C4-2B (cell line): Measurements from ENCODE around the gene ZNF529.
A peak's percentile ranks its signal among the peaks of the same experiment; 100 is the strongest.

Source experiments
- H3K27ac ChIP-seq: fragments of 450-650 bp; 2 replicates; pipeline ENCODE4 v1.5.1; 2017
- CTCF ChIP-seq: fragments of 450-650 bp; conservative IDR thresholded peaks from 2 replicates; pipeline ENCODE4 v1.5.1; 2017; ENCODE audit warnings: mild to moderate bottlenecking
- ZFX ChIP-seq: fragments of 450-650 bp; IDR thresholded peaks from 2 replicates; pipeline ENCODE4 v1.6.1; 2017

Gene ZNF529

DNA sequence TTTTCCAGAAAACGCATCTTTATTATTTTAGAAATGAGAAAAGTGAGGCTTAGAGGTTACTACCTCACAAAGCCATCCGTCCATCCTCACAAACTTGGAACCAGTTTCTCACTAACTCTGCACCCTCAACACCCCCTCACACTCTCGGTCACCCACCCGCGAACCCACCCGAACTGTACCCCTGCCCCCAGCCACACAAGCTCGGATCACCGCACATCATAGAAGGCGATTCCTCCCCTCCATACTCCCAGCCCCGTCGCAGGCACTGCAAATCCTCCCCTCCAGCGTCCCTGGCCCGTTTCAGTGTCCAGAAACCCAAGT is 45.3 kb downstream of the ZNF529 start:
- no peak for TF ChIP-seq CTCF
- TF ChIP-seq ZFX, result no peak
- H3K27ac ChIP-seq, result peak overlapping the region; percentile 74

- no peak overlapping the region; the same call in 1 of the 2 replicates for H3K27ac ChIP-seq
- TF ChIP-seq ZFX, result no peak
Measured at GRCh38 chr19:36527341-36527740, 45.8 kb downstream of the ZNF529 start.

GRCh38 chr19:36526581-36526980 is 46.5 kb downstream of the ZNF529 start:
- TF ChIP-seq ZFX (no peak), CTCF (no peak)
- H3K27ac ChIP-seq, result no peak overlapping the region

GRCh38 chr19:36524617-36525016 is 48.5 kb downstream of the ZNF529 start:
- H3K27ac ChIP-seq, result no peak overlapping the region
- TF ChIP-seq ZFX (no peak), CTCF (no peak)

- TF ChIP-seq ZFX, result no peak
- no peak for TF ChIP-seq CTCF
- no peak overlapping the region for H3K27ac ChIP-seq
Measured at GRCh38 chr19:36514012-36514612, 59.0 kb downstream of the ZNF529 start.

DNA sequence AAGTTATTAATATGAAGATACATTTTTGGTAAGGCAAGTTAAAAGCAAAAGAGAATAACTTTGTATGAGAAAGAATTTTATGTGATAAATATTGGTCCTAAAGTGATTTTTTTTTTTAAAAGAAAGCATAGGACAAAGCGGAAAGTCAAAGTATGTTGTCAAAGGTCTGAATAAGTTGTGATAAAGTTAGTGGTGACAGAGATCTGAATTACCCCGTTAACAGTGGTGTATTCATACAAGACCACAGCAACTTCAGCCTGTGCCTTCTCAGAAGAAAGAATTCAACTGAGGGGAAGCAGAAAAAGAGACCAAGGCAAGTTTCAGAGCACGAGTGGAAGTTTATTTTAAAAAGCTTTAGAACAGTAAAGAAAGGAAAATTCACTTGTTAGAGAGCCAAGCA is 64.8 kb downstream of the ZNF529 start:
- TF ChIP-seq CTCF, result no peak
- TF ChIP-seq ZFX, result no peak
- H3K27ac ChIP-seq, result no peak overlapping the region

DNA sequence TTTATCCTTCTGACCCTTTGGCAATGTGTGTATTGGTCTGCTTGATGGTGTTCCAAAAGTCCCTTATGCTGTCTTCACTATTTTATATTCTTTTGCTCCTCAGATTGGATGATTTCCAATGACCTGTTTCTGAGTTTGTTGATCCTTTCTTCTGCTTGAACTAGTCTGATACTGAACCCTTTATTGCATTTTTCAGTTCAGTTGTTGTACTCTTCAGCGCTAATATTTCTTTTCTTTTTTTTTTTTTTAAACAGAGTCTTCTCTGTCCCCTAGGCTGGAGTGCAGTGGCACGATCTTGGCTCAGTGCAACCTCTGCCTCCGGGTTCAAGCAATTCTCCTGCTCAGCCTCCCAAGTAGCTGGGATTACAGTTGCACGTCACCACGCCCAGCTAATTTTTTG is 71.1 kb downstream of the ZNF529 start:
- no peak overlapping the region for H3K27ac ChIP-seq
- TF ChIP-seq ZFX, result no peak
- TF ChIP-seq CTCF, result no peak

DNA sequence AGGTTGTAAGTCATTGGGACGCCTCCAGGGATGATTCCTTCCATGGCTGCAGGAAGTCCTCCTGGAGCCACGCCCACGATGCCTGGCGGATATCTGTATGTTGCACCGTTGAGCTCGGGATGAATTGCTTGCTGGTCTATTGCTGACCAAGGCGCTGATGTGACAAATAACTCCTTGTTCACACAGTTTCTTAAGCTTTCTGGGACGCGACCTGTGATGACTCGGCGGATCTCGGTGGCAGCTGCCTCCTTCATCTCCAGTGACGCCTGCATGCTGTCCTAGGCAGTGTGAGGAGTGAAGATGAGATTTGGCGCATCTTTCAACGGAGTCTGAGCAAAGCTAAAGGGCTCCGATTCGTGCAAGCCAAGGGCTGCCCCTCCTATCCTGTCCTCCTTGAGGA is 76.1 kb downstream of the ZNF529 start:
- no peak overlapping the region for H3K27ac ChIP-seq
- no peak for TF ChIP-seq ZFX
- no peak for TF ChIP-seq CTCF
